ENCODE measurements around the gene FGGY. TPM values are rescaled to one million over a fixed set of nuclear protein-coding genes. Genes with fewer than 3 reads are reported as not detected.

The FGGY gene
- total RNA-seq, 4 donors from 2014 or later = 12.4 to 17.5 (median 16.1) TPM

- Histone ChIP-seq H3K27me3 (no peaks in the 10 kb centered on the region), H3K36me3 (no peaks in the 10 kb centered on the region), H3K9me3 (no peaks in the 10 kb centered on the region), H3K4me3 (no peak overlapping the region), H3K4me1 (peaks cover 4% of the 10 kb centered on the region), H3K27ac (no peak overlapping the region)
- DNase-seq (ENCODE audit: low spot score in 2 of 2) = no peak
- 82% methylated on average over 7 of the region's 7 CpGs for WGBS
- TF ChIP-seq POLR2AphosphoS5 (IDR thresholded peaks at IDR 0.05) (no peak), CTCF (IDR thresholded peaks at IDR 0.05) (no peak), POLR2A (IDR thresholded peaks at IDR 0.05) (no peak), EP300 (IDR thresholded peaks at IDR 0.05) (no peak)
These were observed 421.4 kb downstream of the FGGY start for GRCh38 chr1:59718064-59718988.

- H3K4me1 ChIP-seq = peaks cover 4% of the 10 kb centered on the region
- no peak overlapping the region for H3K4me3 ChIP-seq
- no peak overlapping the region for H3K27ac ChIP-seq
These were observed 422.1 kb downstream of the FGGY start for GRCh38 chr1:59718989-59719360.

GRCh38 chr1:59720326-59721115, 423.6 kb downstream of the FGGY start:
- Histone ChIP-seq H3K36me3 (no peaks in the 10 kb centered on the region), H3K27ac (no peak overlapping the region), H3K4me1 (peaks cover 4% of the 10 kb centered on the region), H3K4me3 (no peak overlapping the region), H3K9me3 (no peaks in the 10 kb centered on the region), H3K27me3 (no peaks in the 10 kb centered on the region)
- TF ChIP-seq EP300 (IDR thresholded peaks at IDR 0.05) (no peak), POLR2AphosphoS5 (IDR thresholded peaks at IDR 0.05) (no peak), CTCF (IDR thresholded peaks at IDR 0.05) (no peak), POLR2A (IDR thresholded peaks at IDR 0.05) (no peak)
- DNase-seq (ENCODE audit: low spot score in 2 of 2) = no peak
- 57% methylated on average over 5 of the region's 5 CpGs for WGBS

More at GRCh38 chr1:59718989-59719360, 422.1 kb downstream of the FGGY start:
- no peak for DNase-seq (ENCODE audit: low spot score in 2 of 2)
- H3K36me3 ChIP-seq = no peaks in the 10 kb centered on the region
- no peaks in the 10 kb centered on the region for H3K9me3 ChIP-seq
- no peaks in the 10 kb centered on the region for H3K27me3 ChIP-seq
- TF ChIP-seq EP300 (IDR thresholded peaks at IDR 0.05) (no peak), POLR2A (IDR thresholded peaks at IDR 0.05) (no peak), POLR2AphosphoS5 (IDR thresholded peaks at IDR 0.05) (no peak), CTCF (IDR thresholded peaks at IDR 0.05) (no peak)

- no peak for DNase-seq (ENCODE audit: low spot score in 2 of 2)
- peak overlapping the region; percentile 58 for H3K27ac ChIP-seq
- peaks cover 23% of the 10 kb centered on the region for H3K4me1 ChIP-seq
- no peaks in the 10 kb centered on the region for H3K9me3 ChIP-seq
- WGBS = 47% methylated on average over 1 of the region's 1 CpG
- no peaks in the 10 kb centered on the region for H3K36me3 ChIP-seq
- no peak overlapping the region for H3K4me3 ChIP-seq
- TF ChIP-seq POLR2A (IDR thresholded peaks at IDR 0.05) (no peak), POLR2AphosphoS5 (IDR thresholded peaks at IDR 0.05) (no peak), CTCF (IDR thresholded peaks at IDR 0.05) (no peak), EP300 (IDR thresholded peaks at IDR 0.05) (no peak)
- H3K27me3 ChIP-seq = no peaks in the 10 kb centered on the region
These were observed 433.4 kb downstream of the FGGY start for GRCh38 chr1:59730302-59730701.
